Stimulated activated CD4-positive, alpha-beta T cell treated with anti-CD3 and anti-CD28 coated beads, Interleukin-4, amount 100 ng/mL, for 48 hours (primary cell): ENCODE results near the gene HECW1.
"Not testable (repeated sequence)": the region's sequence is repeated elsewhere in the genome, so short reads cannot be mapped to it uniquely, and the experiment has no call there.

ENCODE experiments used
- DNase-seq, 2 donors: peaks; one replicate each; pipeline ENCODE4 v3.0.0-alpha.2; 2020; ENCODE audit warnings: low read depth in 2 of 2

The HECW1 gene

DNA sequence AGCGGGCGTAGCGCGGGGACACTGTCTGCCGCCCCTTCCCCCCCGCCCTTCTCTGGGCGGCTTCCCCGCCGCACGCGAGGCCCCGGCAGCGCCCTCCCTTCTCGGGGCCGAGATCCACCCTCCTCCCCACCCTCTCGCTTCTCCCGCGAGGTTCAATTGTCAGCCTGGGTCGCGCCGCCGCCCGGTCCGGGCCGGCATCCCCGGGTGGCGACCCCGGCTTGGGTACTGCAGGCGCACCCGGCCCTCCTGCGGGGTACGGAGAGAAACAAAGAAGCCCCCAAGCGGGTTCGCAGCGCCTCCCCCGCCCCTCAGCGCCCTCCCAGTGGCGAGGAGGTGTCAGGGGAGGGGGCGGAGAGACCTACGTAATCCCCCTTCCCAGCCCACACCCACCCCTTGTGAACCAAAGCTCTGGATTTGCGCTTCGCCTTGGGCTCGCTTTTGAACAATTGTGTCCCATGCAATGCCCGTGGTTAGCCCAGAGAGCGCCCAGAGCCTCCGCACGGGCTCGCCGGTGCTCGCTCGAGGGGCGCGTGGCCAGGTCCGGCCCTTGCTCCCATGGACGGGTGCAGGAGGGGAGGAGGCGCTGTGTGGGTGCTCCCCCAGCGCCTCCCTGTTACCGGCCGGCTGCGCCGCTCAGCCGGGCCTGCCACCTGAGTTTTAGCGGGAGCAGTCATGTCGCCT, 634 bp downstream of the HECW1 start:
- DNase-seq, result no peak

DNA sequence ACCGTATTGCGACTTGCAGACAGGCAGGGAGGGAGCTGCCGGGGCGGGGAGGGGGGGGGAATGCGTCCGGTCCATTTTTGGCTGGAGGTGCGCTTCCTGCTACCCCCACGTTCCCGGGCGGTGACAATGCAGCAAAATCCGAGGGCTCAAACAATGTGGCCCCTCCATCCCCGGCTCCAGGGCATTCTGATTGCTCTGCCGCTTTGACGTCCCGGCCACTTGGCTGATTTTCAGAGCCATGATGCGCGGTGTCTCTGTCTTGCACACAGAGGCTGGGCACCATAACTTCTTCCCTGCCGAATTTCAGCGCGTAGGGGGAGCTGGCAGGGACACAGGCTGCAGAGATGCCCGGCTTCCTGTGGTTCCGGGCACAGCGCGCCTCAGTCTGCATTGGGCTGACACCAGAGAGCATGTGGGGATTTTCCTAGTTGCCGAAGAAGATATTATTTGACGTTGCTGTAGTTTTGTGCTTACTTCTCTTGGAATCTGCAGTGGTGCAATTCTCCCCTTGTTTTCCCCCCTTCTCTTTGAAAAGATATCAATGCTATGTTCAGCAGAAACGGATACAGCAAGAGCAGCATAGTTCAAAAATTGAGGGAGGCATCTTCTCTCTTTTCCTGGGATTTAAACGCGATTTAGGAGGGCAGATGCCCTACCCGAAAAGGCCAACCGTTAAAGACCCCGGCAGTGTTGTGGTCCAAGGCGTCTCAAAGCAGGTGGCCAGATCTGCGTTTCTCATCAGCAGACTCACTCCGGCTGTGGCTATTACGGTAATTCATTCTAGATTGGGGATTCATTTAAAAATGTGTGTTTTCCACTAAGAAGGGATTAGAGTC, 1.4 kb downstream of the HECW1 start:
- DNase-seq, result no peak

GRCh38 chr7:43114458-43114780, 2.0 kb downstream of the HECW1 start:
- DNase-seq, result no peak

GRCh38 chr7:43116451-43116850, 4.0 kb downstream of the HECW1 start:
- no peak for DNase-seq

DNA sequence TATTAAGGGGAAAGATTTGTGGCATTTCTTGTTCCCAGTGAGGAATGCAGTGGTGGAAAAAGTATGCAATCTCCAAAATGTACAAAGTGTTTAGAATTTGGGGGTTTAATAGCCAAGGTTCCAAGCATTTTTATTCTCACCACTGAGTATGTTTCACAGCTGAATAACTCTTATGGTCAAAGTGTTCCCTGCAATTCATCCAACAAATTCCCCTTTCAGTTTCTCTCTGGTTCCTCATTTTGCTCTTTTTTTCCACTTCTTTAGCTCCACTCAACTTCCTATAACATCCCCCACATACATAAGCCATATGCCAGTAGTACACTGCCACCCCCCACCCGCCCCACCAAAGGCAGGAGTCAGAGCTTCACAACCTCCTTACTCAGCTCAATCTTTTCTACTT, 4.6 kb downstream of the HECW1 start:
- DNase-seq, result no peak

- no peak for DNase-seq
Observed at GRCh38 chr7:43117861-43118260, 5.4 kb downstream of the HECW1 start.

DNA sequence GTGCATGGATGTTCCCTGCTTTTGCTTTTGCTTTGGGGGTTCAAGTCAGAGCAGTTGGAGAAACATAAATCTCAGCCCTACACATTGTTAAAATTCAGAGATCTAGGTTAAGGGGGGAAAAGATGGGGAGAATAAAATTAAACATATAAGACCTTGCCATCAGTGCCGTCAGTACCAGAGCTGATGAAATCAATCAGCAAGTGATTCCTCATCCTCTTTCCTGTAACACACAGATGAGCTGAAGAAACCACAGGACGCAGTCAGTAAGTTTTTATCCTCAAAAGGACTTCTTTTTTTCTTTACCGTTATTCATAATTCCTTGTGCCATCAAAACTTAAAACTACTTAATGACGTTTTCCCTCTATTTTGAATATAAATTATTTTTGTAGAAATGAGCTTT, 5.9 kb downstream of the HECW1 start:
- no peak for DNase-seq

GRCh38 chr7:43119371-43120075, 7.1 kb downstream of the HECW1 start:
- DNase-seq, result no peak

DNA sequence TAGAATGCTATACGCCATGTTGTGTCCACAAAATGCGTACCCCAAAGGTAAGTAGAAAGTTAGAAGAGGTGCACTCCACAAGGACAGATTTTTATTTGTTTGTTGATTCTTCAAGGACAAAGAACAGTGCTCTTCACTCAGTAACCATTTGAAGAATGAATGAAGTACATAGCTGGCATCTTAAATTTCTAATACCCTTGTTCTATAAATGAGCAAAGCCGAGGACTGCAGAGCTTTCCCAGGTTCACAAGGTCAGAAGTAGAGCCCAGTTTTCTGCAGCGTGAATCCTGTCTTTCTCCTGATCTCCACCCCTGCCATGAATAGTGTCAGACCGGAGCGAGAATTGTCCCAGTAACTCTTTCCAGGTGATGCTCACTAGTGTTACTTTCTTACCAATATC, 9.5 kb downstream of the HECW1 start:
- DNase-seq, result no peak

GRCh38 chr7:43123457-43123856, 11.0 kb downstream of the HECW1 start:
- DNase-seq, result no peak

DNA sequence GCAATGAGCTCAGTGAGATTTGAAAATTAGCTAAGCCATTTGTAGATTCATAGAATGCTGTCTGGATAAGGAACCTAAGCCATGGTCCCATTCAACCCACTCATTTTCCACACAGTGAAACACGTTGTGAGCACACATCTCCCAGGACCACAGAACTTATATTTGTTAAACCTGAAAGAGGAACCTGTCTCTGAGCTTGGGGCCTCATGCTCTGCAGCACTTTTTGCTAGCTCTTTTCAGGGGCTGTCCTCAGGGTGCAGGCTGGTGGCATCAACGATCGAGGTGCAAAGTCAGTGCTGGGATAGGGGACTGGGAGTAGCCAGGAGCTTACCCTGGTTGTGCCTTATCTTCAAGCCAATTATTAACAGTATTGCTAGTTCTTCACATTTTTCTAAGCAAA, 11.9 kb downstream of the HECW1 start:
- no peak for DNase-seq

- no peak for DNase-seq
Observed at GRCh38 chr7:43130347-43130746, 17.9 kb downstream of the HECW1 start.

DNA sequence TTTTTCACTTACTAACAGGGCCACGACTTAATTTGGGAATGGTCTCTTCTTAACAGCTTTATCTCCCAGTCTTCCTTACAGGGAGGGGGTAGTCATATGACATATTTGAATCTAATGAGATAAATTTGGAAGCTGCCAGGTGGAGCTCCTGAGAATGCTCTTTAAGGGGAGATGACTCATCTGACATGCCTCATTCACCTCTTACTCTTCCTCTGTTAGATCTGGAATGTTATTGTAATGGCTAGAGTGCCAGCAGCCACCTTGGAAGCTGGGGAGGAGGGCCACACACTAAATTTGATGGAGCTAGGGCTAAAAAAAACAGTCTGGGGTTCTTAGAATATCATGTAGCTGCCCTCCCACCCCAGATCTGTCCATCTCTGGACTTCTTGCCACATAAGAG, 22.7 kb downstream of the HECW1 start:
- DNase-seq, result no peak

DNA sequence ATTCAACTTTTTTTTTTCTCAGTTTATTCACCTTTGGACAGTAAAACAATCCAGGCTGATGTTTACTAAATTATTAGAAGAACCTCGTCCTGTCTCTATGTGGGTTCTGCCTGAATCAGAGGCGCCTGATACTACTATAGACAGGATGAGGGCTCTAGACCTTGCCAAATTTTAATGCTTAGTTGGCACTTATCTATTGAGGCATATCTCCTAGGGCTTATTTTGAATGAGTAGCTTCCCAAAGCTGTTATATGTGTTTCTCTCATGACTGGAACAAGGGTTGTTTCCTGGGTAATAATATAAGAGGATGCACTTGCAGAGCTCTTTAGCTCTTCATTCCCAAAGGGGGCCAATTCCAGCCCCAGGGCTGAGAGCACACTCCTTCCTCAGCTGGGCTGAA, 23.6 kb downstream of the HECW1 start:
- no peak for DNase-seq

DNA sequence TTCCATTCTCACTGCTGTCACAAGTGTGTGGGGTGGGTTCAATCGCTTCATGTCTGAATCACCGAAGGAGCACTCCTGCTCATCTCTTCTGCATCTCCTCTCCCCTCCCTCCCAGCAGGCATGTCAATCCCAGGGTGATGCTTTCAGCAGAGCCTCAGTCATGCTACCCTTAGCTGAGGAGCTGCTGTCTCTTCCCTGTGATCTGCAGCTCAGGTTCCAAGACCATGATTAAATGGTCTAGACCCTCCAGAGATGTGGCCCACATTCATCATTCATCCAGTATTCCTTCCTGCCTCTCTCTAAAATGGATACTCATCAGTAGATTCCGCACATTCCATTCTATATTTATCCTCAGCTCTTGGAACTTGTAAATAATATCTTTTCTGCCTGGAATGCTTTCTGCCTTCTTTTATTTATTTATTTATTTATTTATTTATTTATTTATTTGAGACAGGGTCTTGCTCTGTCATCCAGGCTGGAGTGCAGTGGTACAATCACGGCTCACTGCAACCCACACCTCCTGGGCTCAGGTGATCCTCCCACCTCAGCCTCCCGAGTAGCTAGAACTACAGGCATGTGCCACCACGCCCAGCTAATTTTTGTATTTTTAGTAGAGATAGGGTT, 24.8 kb downstream of the HECW1 start:
- not testable (repeated sequence) for DNase-seq

DNA sequence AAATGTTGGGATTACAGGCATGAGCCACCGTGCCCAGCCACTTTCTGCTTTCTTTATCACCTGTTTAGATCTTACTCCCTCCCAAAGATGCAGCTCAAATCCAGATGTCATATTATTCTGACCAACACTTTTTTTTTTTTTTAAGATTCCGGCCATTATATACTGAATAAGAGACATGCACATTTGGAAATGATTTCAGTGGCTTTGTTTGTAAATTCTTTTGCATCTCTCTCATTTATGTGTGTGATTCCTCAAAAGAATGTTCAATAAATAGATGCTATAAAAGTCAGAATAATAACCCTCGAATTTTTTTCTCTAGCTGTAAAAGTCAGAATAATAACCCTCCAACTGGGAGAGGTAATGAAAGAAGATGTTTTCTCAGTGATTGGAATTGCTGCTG, 25.4 kb downstream of the HECW1 start:
- no peak for DNase-seq

DNA sequence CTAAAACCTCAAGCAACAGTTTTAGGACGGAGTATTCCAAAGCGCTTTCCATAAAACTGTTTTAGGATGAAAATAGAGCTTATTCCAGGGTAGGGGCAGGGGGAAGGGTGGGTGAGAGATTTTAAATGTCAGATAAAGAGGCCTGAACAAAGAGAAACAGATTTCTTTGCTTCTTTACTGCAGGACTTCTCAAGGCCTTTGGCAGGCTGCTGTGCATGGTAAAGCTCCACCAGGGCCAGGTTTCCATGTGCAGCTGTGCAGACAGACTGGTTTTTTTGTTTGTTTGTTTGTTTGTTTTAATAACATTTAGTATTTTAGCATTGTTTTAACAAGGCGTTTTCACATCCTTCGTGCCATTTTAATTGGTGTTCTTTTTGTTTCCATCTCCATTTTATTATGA, 26.3 kb downstream of the HECW1 start:
- DNase-seq, result no peak

DNA sequence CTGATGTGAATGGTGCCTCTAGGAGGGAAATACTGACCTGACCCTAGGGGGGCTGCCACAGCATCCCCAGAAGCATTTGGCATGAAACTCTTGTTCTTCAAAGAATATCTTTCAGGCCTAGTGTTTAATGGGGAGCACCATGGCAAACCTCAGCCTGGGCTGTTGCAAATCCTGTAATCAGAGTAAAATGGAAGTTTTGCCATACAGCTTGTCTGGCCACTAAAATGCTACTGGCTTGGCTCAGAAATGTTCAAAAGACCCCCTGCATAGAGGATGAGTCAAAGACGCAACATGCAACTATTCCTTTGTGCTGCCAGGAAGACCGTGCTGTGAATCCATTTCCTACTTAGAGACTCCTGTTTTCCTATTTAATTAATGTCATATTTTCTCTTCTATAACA, 26.7 kb downstream of the HECW1 start:
- no peak for DNase-seq

GRCh38 chr7:43140186-43140585, 27.7 kb downstream of the HECW1 start:
- no peak for DNase-seq

DNA sequence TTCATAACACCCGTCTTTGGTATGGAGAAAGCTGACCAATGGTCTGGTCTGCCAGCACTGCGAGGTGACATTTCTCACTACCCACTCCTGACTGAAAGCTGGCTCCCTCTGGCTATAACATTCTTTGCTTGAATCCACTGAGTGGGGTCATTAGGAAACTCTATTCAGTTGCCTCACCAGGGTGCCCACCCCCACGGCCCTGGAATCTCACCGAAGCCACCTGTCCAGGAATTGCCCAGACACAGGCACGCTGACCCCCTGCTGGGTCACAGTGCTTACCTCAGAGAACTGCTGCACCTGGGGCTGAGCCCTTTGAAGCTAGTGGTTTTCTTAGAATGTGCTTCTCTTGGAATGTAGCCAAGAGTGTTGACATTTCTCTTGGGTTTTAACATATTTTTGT, 28.6 kb downstream of the HECW1 start:
- no peak for DNase-seq

DNA sequence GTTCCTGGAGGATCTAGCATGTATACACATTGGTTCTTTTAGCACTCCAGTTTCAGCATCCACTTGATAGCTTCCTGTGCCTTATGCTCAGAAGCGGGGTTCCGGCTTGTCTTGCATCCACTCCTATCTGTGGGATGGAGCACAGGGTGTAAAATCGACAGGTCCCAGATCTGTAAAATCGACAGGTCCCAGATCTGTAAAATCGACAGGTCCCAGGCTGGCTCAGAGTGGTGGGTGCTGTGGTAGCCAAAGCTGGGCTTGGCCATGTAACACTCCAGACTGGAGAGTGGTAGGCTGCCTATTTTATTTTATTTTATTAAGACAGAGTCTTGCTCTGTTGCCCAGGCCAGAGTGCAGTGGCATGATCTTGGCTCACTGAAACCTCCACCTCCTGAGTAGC, 30.3 kb downstream of the HECW1 start:
- DNase-seq, result no peak

DNA sequence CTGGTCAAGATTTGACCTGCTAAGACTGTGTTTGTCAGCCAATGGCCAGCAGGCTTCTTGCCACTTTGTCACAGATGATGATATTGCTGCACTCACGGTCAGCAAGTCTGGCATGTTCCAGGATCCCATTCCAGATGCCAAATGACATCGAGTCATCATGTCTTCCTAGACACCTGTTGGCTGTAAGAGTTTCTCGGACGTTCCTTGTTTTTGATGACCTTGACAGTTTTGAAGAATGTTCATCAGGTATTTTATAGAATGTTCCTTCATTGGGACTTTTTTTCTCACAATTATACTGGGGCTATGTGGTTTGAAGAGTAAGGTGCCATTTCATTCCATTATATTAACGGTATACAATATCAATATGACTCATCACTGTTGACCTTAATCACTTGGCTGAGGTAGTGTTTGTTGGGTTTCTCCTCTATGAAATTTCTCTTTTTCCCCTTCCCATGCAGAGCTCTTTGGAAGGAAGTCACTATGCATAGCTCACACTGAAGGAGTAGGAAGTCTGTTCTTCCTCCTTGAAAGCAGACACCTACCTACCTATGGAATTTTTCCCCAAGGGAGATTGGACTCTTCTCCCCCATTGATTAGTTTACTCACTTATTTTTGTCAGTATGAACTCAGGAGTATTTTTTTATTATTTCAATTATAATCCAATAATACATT, 31.6 kb downstream of the HECW1 start:
- DNase-seq, result no peak
